Right lobe of liver (tissue), 4 donors: ENCODE measurements around the gene SLC27A2.

Source experiments
- CTCF ChIP-seq, 4 donors: fragments of 200-600 bp in 3 of 4; fragments of 450-650 bp in 1 of 4; IDR thresholded peaks; one replicate each; pipeline versions ENCODE4 v1.5.1 to v1.8.0; 2016 to 2022; ENCODE audit warnings: antibody characterized with exemption in 4 of 4, mild to moderate bottlenecking in 2 of 4
- POLR2A ChIP-seq: fragments of 450-650 bp; IDR thresholded peaks from one replicate; pipeline ENCODE4 v1.6.1; 2017; ENCODE audit warnings: antibody characterized with exemption, mild to moderate bottlenecking
- donor health status: DM: no; HTN: no; CAD: no.
- donor health status: DM: no; HTN: no; CAD: no.
- donor health status: DM: no; HTN: yes; CAD: no.

- TF ChIP-seq CTCF (IDR thresholded peaks at IDR 0.05) (no peak), POLR2A (no peak)
Observed at GRCh38 chr15:50265620-50266019, 83.6 kb downstream of the SLC27A2 start, which contains the start of gene HDC.
